ENCODE results near the gene SCRT2. TPM values are rescaled to one million over a fixed set of nuclear protein-coding genes. Genes with fewer than 3 reads are reported as not detected.

SCRT2 gene
- total RNA-seq, 4 donors from 2014 or later, result not detected

- no peak overlapping the region for H3K27ac ChIP-seq
- no peak overlapping the region for H3K4me3 ChIP-seq
- DNase-seq (ENCODE audit: low spot score in 2 of 2), result no peak
- H3K36me3 ChIP-seq, result no peaks in the 10 kb centered on the region
- TF ChIP-seq POLR2A (IDR thresholded peaks at IDR 0.05), result no peak
- TF ChIP-seq EP300 (IDR thresholded peaks at IDR 0.05), result no peak
- no peak for TF ChIP-seq CTCF (IDR thresholded peaks at IDR 0.05)
- TF ChIP-seq POLR2AphosphoS5 (IDR thresholded peaks at IDR 0.05), result no peak
- peaks cover 25% of the 10 kb centered on the region for H3K27me3 ChIP-seq
- no peaks in the 10 kb centered on the region for H3K4me1 ChIP-seq
- H3K9me3 ChIP-seq, result no peaks in the 10 kb centered on the region
- WGBS, result 40% methylated on average over 12 of the region's 14 CpGs
These were observed 41.3 kb downstream of the SCRT2 start for GRCh38 chr20:634148-634925.

DNA sequence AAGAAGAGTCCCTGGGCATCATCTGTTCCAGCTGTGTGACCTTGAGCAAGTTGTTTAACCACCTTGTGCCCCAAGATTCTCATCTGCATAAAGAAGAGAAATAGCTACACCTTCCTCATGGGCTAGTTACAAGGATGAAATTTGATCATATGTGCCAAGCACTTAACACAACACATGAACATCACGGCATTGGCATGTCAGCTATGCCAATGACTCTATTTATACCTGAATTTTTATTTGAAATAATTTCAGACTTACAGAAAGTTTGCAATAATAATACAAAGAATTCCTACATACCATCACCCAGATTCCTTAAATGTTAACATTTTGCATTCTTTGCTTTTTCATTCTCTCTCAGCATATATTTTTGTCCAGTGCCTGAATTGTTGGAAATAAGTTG is 44.5 kb downstream of the SCRT2 start:
- H3K9me3 ChIP-seq, result no peaks in the 10 kb centered on the region
- H3K27ac ChIP-seq, result no peak overlapping the region
- WGBS, result 45% methylated on average over 1 of the region's 1 CpG
- no peaks in the 10 kb centered on the region for H3K4me1 ChIP-seq
- peaks cover 25% of the 10 kb centered on the region for H3K27me3 ChIP-seq
- no peak overlapping the region for H3K4me3 ChIP-seq
- TF ChIP-seq POLR2A (IDR thresholded peaks at IDR 0.05) (no peak), POLR2AphosphoS5 (IDR thresholded peaks at IDR 0.05) (no peak), EP300 (IDR thresholded peaks at IDR 0.05) (no peak), CTCF (IDR thresholded peaks at IDR 0.05) (no peak)
- no peaks in the 10 kb centered on the region for H3K36me3 ChIP-seq
- no peak for DNase-seq (ENCODE audit: low spot score in 2 of 2)

DNA sequence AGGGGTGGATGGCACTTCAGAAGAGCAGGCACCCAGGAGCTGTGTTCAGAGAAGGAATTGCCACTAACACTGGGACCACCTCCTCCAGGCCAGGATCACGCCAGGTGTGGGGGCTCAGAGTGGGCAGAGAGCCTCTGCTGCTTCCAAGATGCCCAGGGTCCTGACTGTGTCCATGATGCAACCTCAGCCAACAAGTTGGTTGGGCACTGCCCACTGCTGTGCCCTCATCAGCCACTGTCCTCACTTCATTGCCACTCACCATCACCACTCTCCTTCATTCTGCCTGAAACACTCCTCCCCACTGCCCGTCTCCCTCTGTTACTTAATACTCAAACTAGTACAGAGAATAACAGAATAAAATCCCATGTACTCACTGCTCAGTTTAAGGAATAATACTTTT is 49.0 kb downstream of the SCRT2 start:
- Histone ChIP-seq H3K4me3 (no peak overlapping the region), H3K4me1 (no peaks in the 10 kb centered on the region), H3K36me3 (no peaks in the 10 kb centered on the region), H3K9me3 (no peaks in the 10 kb centered on the region), H3K27me3 (peaks cover 30% of the 10 kb centered on the region), H3K27ac (no peak overlapping the region)
- 76% methylated on average over 2 of the region's 2 CpGs for WGBS
- TF ChIP-seq POLR2A (IDR thresholded peaks at IDR 0.05) (no peak), CTCF (IDR thresholded peaks at IDR 0.05) (no peak), POLR2AphosphoS5 (IDR thresholded peaks at IDR 0.05) (no peak), EP300 (IDR thresholded peaks at IDR 0.05) (no peak)
- DNase-seq (ENCODE audit: low spot score in 2 of 2), result no peak

DNA sequence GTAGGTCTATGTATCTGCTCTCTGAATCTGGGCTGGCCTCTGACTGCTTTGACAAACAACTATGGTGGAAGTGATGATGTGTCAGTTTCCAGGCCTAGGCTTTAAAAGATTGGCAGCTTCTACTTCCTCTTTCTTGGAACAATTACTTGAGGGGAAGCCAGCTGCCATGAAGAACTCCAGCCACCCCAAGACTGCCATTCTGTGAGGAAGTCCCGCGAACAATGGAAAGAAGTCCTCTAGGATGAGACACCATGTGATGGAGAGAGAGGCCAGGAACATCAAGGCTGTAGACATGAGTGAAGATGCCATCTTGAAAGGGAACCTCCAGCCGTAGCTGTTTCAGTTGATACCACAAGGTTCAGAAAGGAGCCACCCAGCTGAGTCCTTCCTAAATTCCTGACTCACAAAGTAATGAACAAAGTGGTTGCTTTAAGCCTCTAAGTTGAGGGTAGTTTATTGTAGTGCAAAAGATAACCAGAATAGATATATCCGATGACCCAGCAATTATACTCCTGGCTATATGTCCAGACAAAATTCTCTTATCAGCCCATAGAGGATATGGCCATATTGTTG is 50.2 kb downstream of the SCRT2 start:
- Histone ChIP-seq H3K9me3 (no peaks in the 10 kb centered on the region), H3K27ac (no peak overlapping the region), H3K27me3 (peaks cover 38% of the 10 kb centered on the region), H3K36me3 (no peaks in the 10 kb centered on the region), H3K4me3 (no peak overlapping the region), H3K4me1 (no peaks in the 10 kb centered on the region)
- no peak for DNase-seq (ENCODE audit: low spot score in 2 of 2)
- TF ChIP-seq POLR2A (IDR thresholded peaks at IDR 0.05) (no peak), POLR2AphosphoS5 (IDR thresholded peaks at IDR 0.05) (no peak), EP300 (IDR thresholded peaks at IDR 0.05) (no peak), CTCF (IDR thresholded peaks at IDR 0.05) (no peak)
- 90% methylated on average over 4 of the region's 4 CpGs for WGBS

DNA sequence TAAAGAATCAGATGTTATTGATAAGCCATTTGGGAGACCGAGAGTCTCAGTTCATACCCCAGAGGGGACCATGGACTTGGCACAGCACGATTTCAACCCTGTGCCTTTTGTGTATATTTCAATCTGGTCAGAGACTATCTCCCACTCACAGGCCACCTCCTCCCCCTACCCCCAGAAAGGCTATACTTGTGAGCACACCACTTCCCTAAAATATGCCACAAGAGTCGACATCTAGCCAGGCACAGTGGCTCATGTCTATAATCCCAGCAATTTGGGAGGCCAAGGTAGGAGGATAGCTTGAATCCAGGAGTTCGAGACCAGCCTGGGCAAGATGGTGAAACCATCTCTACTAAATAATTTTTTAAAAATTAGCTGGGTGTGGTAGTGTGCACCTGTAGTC is 51.9 kb downstream of the SCRT2 start:
- Histone ChIP-seq H3K27me3 (peaks cover 51% of the 10 kb centered on the region), H3K36me3 (no peaks in the 10 kb centered on the region), H3K27ac (no peak overlapping the region), H3K4me1 (no peaks in the 10 kb centered on the region), H3K9me3 (no peaks in the 10 kb centered on the region), H3K4me3 (no peak overlapping the region)
- TF ChIP-seq CTCF (IDR thresholded peaks at IDR 0.05), result no peak
- TF ChIP-seq POLR2A (IDR thresholded peaks at IDR 0.05), result no peak
- WGBS, result 72% methylated on average over 4 of the region's 4 CpGs
- DNase-seq (ENCODE audit: low spot score in 2 of 2), result no peak
